Keratinocyte (primary cell): ENCODE measurements around the gene PRKAB2. TPM values are rescaled to one million over a fixed set of nuclear protein-coding genes. Genes with fewer than 3 reads are reported as not detected.

Source experiments
- polyA plus RNA-seq, 5 experiments: library from polyadenylated mRNA; depleted of rRNA in 3 of 5; stranded (reverse) in 3 of 5; stranded (forward) in 1 of 5; unstranded in 1 of 5; fragments of >200 nt; gene quantifications; 1 replicate in 1 of 5; 2 replicates in 3 of 5; 3 replicates in 1 of 5; pipeline versions ENCODE4 v1.2.1 to v1.2.3, GENCODE V29; 2011 to 2012; ENCODE audit warnings: missing spikeins in 2 of 5, low read depth in 1 of 5, low replicate concordance in 1 of 5

PRKAB2 gene
- polyA plus RNA-seq, 1 donor (not counting 4 experiments of a cell fraction or from before 2014, with no cell fraction given), result 39.9 TPM

Other genes with a start within 250 kb of the PRKAB2 start
- 5.3 to 6.4 TPM (median 5.5 TPM) in 3 replicates for gene NBPF12, start 234.1 kb downstream of the PRKAB2 start, polyA plus RNA-seq
- gene FMO5, start 52.9 kb upstream of the PRKAB2 start, polyA plus RNA-seq, result 0.18 to 0.61 TPM (median 0.31 TPM) in 3 replicates
- gene CHD1L, start 70.2 kb upstream of the PRKAB2 start, polyA plus RNA-seq, result 33.5 to 49.2 TPM (median 38.3 TPM) in 3 replicates